OCI-M2 (cell line): Measurements from ENCODE around the gene MANBA.
"Not testable (repeated sequence)": the region's sequence is repeated elsewhere in the genome, so short reads cannot be mapped to it uniquely, and the experiment has no call there.

Experiments
- DNase-seq: peaks from one replicate; lab custom pipeline; 2025; ENCODE audit not compliant: unreplicated experiment; lab: John Stamatoyannopoulos, UW

MANBA gene

GRCh38 chr4:102625232-102625930 lies 135.4 kb downstream of the MANBA start:
- DNase-seq, result no peak

GRCh38 chr4:102624505-102624904 lies 136.3 kb downstream of the MANBA start:
- no peak for DNase-seq

GRCh38 chr4:102623622-102624021 lies 137.1 kb downstream of the MANBA start:
- no peak for DNase-seq

GRCh38 chr4:102620697-102621497 lies 139.9 kb downstream of the MANBA start:
- DNase-seq, result no peak

GRCh38 chr4:102619776-102620631 lies 140.8 kb downstream of the MANBA start:
- not testable (repeated sequence) for DNase-seq

- DNase-seq, result not testable (repeated sequence)
Observed at GRCh38 chr4:102619021-102619420, 141.7 kb downstream of the MANBA start.

- no peak for DNase-seq
Observed at GRCh38 chr4:102616636-102617035, 144.1 kb downstream of the MANBA start.

- DNase-seq, result no peak
Observed at GRCh38 chr4:102614801-102615200, 146.0 kb downstream of the MANBA start.

- DNase-seq, result no peak
Observed at GRCh38 chr4:102612824-102613366, 147.9 kb downstream of the MANBA start.

GRCh38 chr4:102612210-102612609 lies 148.6 kb downstream of the MANBA start:
- no peak for DNase-seq

GRCh38 chr4:102610476-102610875 lies 150.3 kb downstream of the MANBA start:
- DNase-seq, result no peak

GRCh38 chr4:102610007-102610406 lies 150.8 kb downstream of the MANBA start:
- no peak for DNase-seq

- DNase-seq, result no peak
Observed at GRCh38 chr4:102608190-102608589, 152.6 kb downstream of the MANBA start.

- DNase-seq, result no peak
Observed at GRCh38 chr4:102606846-102607450, 153.8 kb downstream of the MANBA start.

- DNase-seq, result no peak
Observed at GRCh38 chr4:102606261-102606660, 154.5 kb downstream of the MANBA start.

GRCh38 chr4:102604222-102604940 lies 156.4 kb downstream of the MANBA start:
- no peak for DNase-seq

- DNase-seq, result no peak
Observed at GRCh38 chr4:102601586-102602227, 159.1 kb downstream of the MANBA start.

GRCh38 chr4:102600689-102601088 lies 160.1 kb downstream of the MANBA start:
- DNase-seq, result no peak

- DNase-seq, result no peak
Observed at GRCh38 chr4:102599886-102600285, 160.9 kb downstream of the MANBA start.

- DNase-seq, result no peak
Observed at GRCh38 chr4:102599455-102599854, 161.3 kb downstream of the MANBA start.
